HEK293 (cell line): ENCODE results near the gene HMGN3.

ENCODE experiments used
- CTCF ChIA-PET: fragments of 350-600 bp; formaldehyde crosslinking; extraction: SDS; loops from one replicate; lab custom pipeline; 2021; ENCODE audit warnings: antibody characterized with exemption; lab: Yijun Ruan, JAX
- POLR2A ChIA-PET: fragments of 300-600 bp; formaldehyde crosslinking; extraction: SDS; loops from one replicate; lab custom pipeline; 2020; ENCODE audit warnings: antibody characterized with exemption, inconsistent platforms; lab: Yijun Ruan, JAX
- H3K27ac ChIP-seq: fragments of 200-500 bp; sonication (Bioruptor generic); 2 replicates; pipeline ENCODE4 v1.5.1; 2014; ENCODE audit warnings: low read depth, low read length, control low read depth, inconsistent platforms; ENCODE audit errors: extremely low read depth
- H3K36me3 ChIP-seq, 2 experiments: fragments of 200-500 bp in 1 of 2; sonication (Bioruptor generic) in 1 of 2; 1 replicate in 1 of 2; 2 replicates in 1 of 2; pipeline ENCODE4 v1.5.1; 2014 to 2017; ENCODE audit warnings: inconsistent platforms in 2 of 2, low read length in 2 of 2; ENCODE audit not compliant: control insufficient read depth in 2 of 2, insufficient read depth in 1 of 2
- H3K4me1 ChIP-seq: fragments of 200-500 bp; sonication (Bioruptor generic); 2 replicates; pipeline ENCODE4 v1.5.1; 2014; ENCODE audit warnings: mild to moderate bottlenecking, low read length, inconsistent platforms; ENCODE audit not compliant: control insufficient read depth, insufficient read depth
- H3K4me3 ChIP-seq: 2 replicates; pipeline ENCODE4 v1.5.1; 2011; ENCODE audit warnings: low read depth, mild to moderate bottlenecking, control low read depth, low read length, moderate library complexity
- H3K9me3 ChIP-seq: fragments of 200-500 bp; sonication (Bioruptor generic); 2 replicates; pipeline ENCODE4 v1.5.1; 2014; ENCODE audit warnings: low read depth, low read length, inconsistent platforms; ENCODE audit not compliant: control insufficient read depth, insufficient read depth
- FEZF1 ChIP-seq: fragments of 450-650 bp; formaldehyde crosslinking; IDR thresholded peaks from 2 replicates; pipeline ENCODE4 v1.5.1; 2016; ENCODE audit warnings: missing biosample characterization, missing genetic modification characterization
- HOXA7 ChIP-seq: sonication (generic); formaldehyde crosslinking; IDR thresholded peaks from 2 replicates; pipeline ENCODE4 v1.8.1; 2022; ENCODE audit warnings: missing genetic modification reagents, borderline replicate concordance
- HOXC10 ChIP-seq: sonication (generic); formaldehyde crosslinking; IDR thresholded peaks from 2 replicates; pipeline ENCODE4 v1.8.1; 2023; ENCODE audit warnings: mild to moderate bottlenecking, missing genetic modification reagents
- HOXD13 ChIP-seq: sonication (generic); formaldehyde crosslinking; IDR thresholded peaks from 2 replicates; pipeline ENCODE4 v1.8.0; 2022; ENCODE audit warnings: missing genetic modification reagents, borderline replicate concordance
- IKZF3 ChIP-seq: fragments of 450-650 bp; IDR thresholded peaks from 2 replicates; pipeline ENCODE4 v1.5.0; 2018; ENCODE audit warnings: missing biosample characterization, mild to moderate bottlenecking, missing genetic modification characterization, moderate library complexity
- MEIS1 ChIP-seq: sonication (generic); formaldehyde crosslinking; IDR thresholded peaks from 2 replicates; pipeline ENCODE4 v1.8.1; 2022; ENCODE audit warnings: missing genetic modification reagents, mild to moderate bottlenecking, borderline replicate concordance
- OSR2 ChIP-seq: fragments of 450-650 bp; formaldehyde crosslinking; IDR thresholded peaks from 2 replicates; pipeline ENCODE4 v1.5.1; 2016; ENCODE audit warnings: missing biosample characterization, missing genetic modification characterization
- PRDM10 ChIP-seq: fragments of 450-650 bp; formaldehyde crosslinking; IDR thresholded peaks from 2 replicates; pipeline ENCODE4 v1.5.1; 2016; ENCODE audit warnings: missing biosample characterization, missing genetic modification characterization
- SETDB1 ChIP-seq: IDR thresholded peaks from one replicate; pipeline ENCODE4 v1.6.1; 2017; ENCODE audit warnings: mild to moderate bottlenecking, low read length, moderate library complexity, mixed read lengths; ENCODE audit not compliant: insufficient read length
- ZBTB17 ChIP-seq: fragments of 450-650 bp; formaldehyde crosslinking; IDR thresholded peaks from 2 replicates; pipeline ENCODE4 v1.5.1; 2016; ENCODE audit warnings: missing biosample characterization, missing genetic modification characterization
- ZBTB48 ChIP-seq: fragments of 450-650 bp; formaldehyde crosslinking; IDR thresholded peaks from 2 replicates; pipeline ENCODE4 v1.5.1; 2016; ENCODE audit warnings: missing biosample characterization, missing genetic modification characterization
- ZFP69B ChIP-seq: fragments of 450-650 bp; formaldehyde crosslinking; IDR thresholded peaks from 2 replicates; pipeline ENCODE4 v1.5.1; 2016; ENCODE audit warnings: missing biosample characterization, missing genetic modification characterization
- ZNF133 ChIP-seq: fragments of 450-650 bp; formaldehyde crosslinking; IDR thresholded peaks from 2 replicates; pipeline ENCODE4 v1.5.1; 2016; ENCODE audit warnings: missing biosample characterization, missing genetic modification characterization
- ZNF155 ChIP-seq: fragments of 450-650 bp; formaldehyde crosslinking; IDR thresholded peaks from 2 replicates; pipeline ENCODE4 v1.5.1; 2016; ENCODE audit warnings: missing biosample characterization, missing genetic modification characterization
- ZNF175 ChIP-seq: fragments of 450-650 bp; formaldehyde crosslinking; IDR thresholded peaks from 2 replicates; pipeline ENCODE4 v1.5.1; 2016; ENCODE audit warnings: missing biosample characterization, missing genetic modification characterization
- ZNF19 ChIP-seq: fragments of 450-650 bp; formaldehyde crosslinking; IDR thresholded peaks from 2 replicates; pipeline ENCODE4; 2016; ENCODE audit warnings: missing biosample characterization, missing genetic modification characterization, low read depth
- ZNF239 ChIP-seq: fragments of 450-650 bp; formaldehyde crosslinking; IDR thresholded peaks from 2 replicates; pipeline ENCODE4 v1.5.1; 2016; ENCODE audit warnings: missing biosample characterization, missing genetic modification characterization
- ZNF24 ChIP-seq: fragments of 450-650 bp; formaldehyde crosslinking; IDR thresholded peaks from 2 replicates; pipeline ENCODE4 v1.5.1; 2016; ENCODE audit warnings: missing biosample characterization, missing genetic modification characterization
- ZNF354C ChIP-seq: fragments of 450-650 bp; formaldehyde crosslinking; IDR thresholded peaks from 2 replicates; pipeline ENCODE4 v1.5.1; 2016; ENCODE audit warnings: missing biosample characterization, missing genetic modification characterization, low read depth, borderline replicate concordance
- ZNF391 ChIP-seq: fragments of 450-650 bp; formaldehyde crosslinking; IDR thresholded peaks from 2 replicates; pipeline ENCODE4 v1.5.1; 2016; ENCODE audit warnings: low read depth, missing biosample characterization, missing genetic modification characterization, borderline replicate concordance
- ZNF398 ChIP-seq: fragments of 450-650 bp; formaldehyde crosslinking; IDR thresholded peaks from 2 replicates; pipeline ENCODE4 v1.5.1; 2017; ENCODE audit warnings: missing biosample characterization, missing genetic modification characterization
- ZNF426 ChIP-seq: fragments of 450-650 bp; formaldehyde crosslinking; IDR thresholded peaks from 2 replicates; pipeline ENCODE4 v1.5.1; 2017; ENCODE audit warnings: missing biosample characterization, missing genetic modification characterization, mild to moderate bottlenecking, inconsistent platforms, moderate library complexity
- ZNF510 ChIP-seq: fragments of 450-650 bp; formaldehyde crosslinking; IDR thresholded peaks from 2 replicates; pipeline ENCODE4 v1.5.1; 2018; ENCODE audit warnings: mild to moderate bottlenecking, missing genetic modification characterization, missing biosample characterization; ENCODE audit not compliant: insufficient replicate concordance
- ZNF521 ChIP-seq: fragments of 450-650 bp; formaldehyde crosslinking; IDR thresholded peaks from 2 replicates; pipeline ENCODE4 v1.5.1; 2017; ENCODE audit warnings: missing biosample characterization, mild to moderate bottlenecking, missing genetic modification characterization
- ZNF629 ChIP-seq: fragments of 450-650 bp; formaldehyde crosslinking; IDR thresholded peaks from 2 replicates; pipeline ENCODE4 v1.5.1; 2017; ENCODE audit warnings: missing biosample characterization, missing genetic modification characterization
- ZNF785 ChIP-seq: fragments of 450-650 bp; formaldehyde crosslinking; IDR thresholded peaks from 2 replicates; pipeline ENCODE4 v1.5.1; 2016; ENCODE audit warnings: missing biosample characterization, missing genetic modification characterization
- ZNF792 ChIP-seq: fragments of 450-650 bp; formaldehyde crosslinking; IDR thresholded peaks from 2 replicates; pipeline ENCODE4 v1.5.1; 2016; ENCODE audit warnings: missing biosample characterization, missing genetic modification characterization
- ZSCAN23 ChIP-seq: fragments of 450-650 bp; formaldehyde crosslinking; IDR thresholded peaks from 2 replicates; pipeline ENCODE4 v1.5.1; 2016; ENCODE audit warnings: missing biosample characterization, missing genetic modification characterization
- ZXDB ChIP-seq: fragments of 450-650 bp; formaldehyde crosslinking; IDR thresholded peaks from 2 replicates; pipeline ENCODE4 v1.5.1; 2016; ENCODE audit warnings: missing biosample characterization, missing genetic modification characterization

The HMGN3 gene

GRCh38 chr6:79226660-79227059 lies 7.8 kb downstream of the HMGN3 start (continued):
- TF ChIP-seq OSR2 (tag by site-specific recombination) = no peak
- TF ChIP-seq ZNF398 (tag by site-specific recombination) = no peak
- TF ChIP-seq ZBTB17 (tag by site-specific recombination) = no peak
- TF ChIP-seq HOXD13 (CRISPR knock-in tag) = no peak
- TF ChIP-seq MEIS1 (CRISPR knock-in tag) = no peak
- TF ChIP-seq, all 188 proteins: peak for 0

DNA sequence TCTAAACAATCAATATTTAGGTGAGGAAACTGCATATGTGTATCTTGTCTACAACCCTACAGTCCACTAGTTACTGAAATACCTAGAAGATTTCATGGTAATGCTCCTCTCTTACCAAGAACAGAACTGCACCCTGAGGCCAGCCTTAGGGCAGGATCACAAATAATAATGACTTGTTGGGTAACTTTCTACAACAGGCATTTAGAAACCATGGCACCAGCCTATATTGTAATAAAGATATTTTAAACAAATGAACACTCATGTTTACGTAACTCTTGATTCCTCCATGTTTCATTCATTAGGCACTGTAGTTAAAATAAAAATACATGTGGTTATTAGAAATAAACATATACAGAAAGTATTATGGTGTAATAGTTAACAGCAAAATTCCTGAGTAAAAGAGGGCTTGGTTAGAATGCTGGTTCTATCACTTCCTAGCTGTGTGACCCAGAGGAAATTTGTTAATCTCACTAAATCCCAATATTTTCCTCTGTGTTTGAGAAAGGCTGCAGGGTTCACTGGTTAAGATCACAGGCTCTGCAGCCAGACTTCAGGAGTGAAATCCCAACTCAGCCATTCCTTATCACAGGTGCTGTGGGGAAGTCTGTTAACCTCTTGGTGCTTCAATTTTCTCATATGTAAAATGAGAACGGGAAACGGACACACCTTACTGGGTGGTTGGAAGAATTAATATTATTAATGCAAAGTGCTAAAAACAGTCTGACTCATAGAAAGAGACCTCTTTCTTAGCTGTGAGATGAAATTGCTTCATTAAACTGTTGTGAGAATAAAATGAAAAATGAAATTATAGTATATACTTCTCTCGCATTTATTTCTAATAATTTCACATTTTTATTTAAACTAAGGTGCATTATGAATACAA lies 8.5 kb downstream of the HMGN3 start:
- ChIA-PET CTCF (no interaction called here), POLR2A (interaction anchor here (1.0 kb wide), 1 partner anchor 148 kb away, joined by 3 read pairs; the partner anchor contains the start of gene PHIP)
- H3K4me1 ChIP-seq = peaks cover 5% of the 10 kb centered on the region; the same call in 1 of the 2 replicates
- no peaks in the 10 kb centered on the region for H3K36me3 ChIP-seq
- H3K4me3 ChIP-seq = no peak overlapping the region
- H3K9me3 ChIP-seq = no peaks in the 10 kb centered on the region
- H3K27ac ChIP-seq = no peak overlapping the region
- TF ChIP-seq ZNF629 (tag by site-specific recombination) (no peak), ZNF426 (tag by site-specific recombination) (no peak), SETDB1 (no peak), ZFP69B (tag by site-specific recombination) (no peak), HOXA7 (no peak), ZNF354C (no peak), ZNF521 (tag by site-specific recombination) (no peak), ZXDB (tag by site-specific recombination) (no peak), ZNF391 (no peak), ZNF133 (no peak), HOXC10 (CRISPR knock-in tag) (no peak), ZNF19 (tag by site-specific recombination) (no peak), ZNF239 (no peak), ZSCAN23 (no peak), ZNF175 (tag by site-specific recombination) (no peak), ZNF24 (tag by site-specific recombination) (no peak), ZBTB17 (tag by site-specific recombination) (no peak), ZNF155 (no peak), ZNF785 (tag by site-specific recombination) (no peak)

DNA sequence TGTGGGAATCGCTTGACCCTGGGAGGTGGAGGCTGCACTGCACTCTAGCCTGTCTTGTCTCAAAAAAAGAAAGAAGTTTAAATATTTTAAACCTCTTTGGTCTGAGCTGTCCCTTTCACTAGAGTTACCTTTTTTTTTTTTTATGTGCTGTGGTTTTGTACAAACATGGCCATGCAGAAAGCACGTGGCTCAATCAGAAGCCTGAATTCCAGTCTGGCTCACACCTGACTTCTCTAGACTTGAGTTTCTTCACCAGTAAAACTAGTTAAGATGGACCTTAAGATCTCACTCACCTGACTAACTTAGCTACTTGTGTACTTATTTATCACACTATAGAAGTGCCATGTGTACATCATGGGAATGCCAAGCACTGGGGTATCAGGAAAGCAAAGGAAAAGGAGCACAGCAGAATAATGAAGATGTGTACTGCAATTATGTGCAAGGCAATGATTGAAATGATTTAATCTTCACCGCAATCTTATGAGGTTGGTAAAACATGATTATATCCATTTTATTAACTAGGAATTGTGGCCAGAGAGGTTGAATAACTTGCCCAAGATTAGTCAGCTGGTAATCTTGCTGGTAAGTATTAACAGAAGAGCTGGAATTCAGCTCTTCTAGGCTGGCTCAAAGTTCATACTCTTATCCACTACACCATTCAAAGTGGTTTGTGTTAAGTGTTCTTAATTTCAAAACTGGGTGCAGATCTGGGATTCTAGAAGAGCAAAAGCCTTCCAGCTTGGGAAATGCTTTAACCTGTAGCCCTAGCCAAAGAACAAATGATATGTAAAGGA lies 10.7 kb downstream of the HMGN3 start:
- H3K36me3 ChIP-seq = no peaks in the 10 kb centered on the region
- no peak overlapping the region for H3K27ac ChIP-seq
- H3K4me3 ChIP-seq = no peak overlapping the region
- H3K4me1 ChIP-seq = peaks cover 5% of the 10 kb centered on the region; the same call in 1 of the 2 replicates
- ChIA-PET POLR2A (no interaction called here), CTCF (no interaction called here)
- no peaks in the 10 kb centered on the region for H3K9me3 ChIP-seq
- TF ChIP-seq ZBTB48 (tag by site-specific recombination) = no peak
- no peak for TF ChIP-seq ZNF239
- no peak for TF ChIP-seq IKZF3 (tag by site-specific recombination)
- no peak for TF ChIP-seq ZNF792
- no peak for TF ChIP-seq FEZF1 (tag by site-specific recombination)
- TF ChIP-seq PRDM10 = no peak
- TF ChIP-seq ZSCAN23 = no peak
- TF ChIP-seq ZNF510 = no peak
